K562 (cell line): ENCODE measurements around the gene THAP2. TPM values are rescaled to one million over a fixed set of nuclear protein-coding genes. Genes with fewer than 3 reads are reported as not detected.

Experiments
- ATAC-seq: fragments of 200-7000 bp; cut with Tn5 transposase; 3 replicates; pipeline ENCODE4 v1.9.1; 2020; ENCODE audit warnings: moderate library complexity
- BruUV-seq: library from RNA; stranded (reverse); fragments of 400-500 nt; replicated peaks from 2 replicates; lab custom pipeline; 2021; lab: Mats Ljungman, UMichigan
- CTCF ChIA-PET: fragments of 300-600 bp; formaldehyde crosslinking; extraction: SDS; loops from one replicate; lab custom pipeline; 2021; ENCODE audit warnings: low intra/inter-chr PET ratio; lab: Yijun Ruan, JAX
- POLR2A ChIA-PET: fragments of 300-600, 350-650 bp; sonication (Branson Sonifier 250); formaldehyde crosslinking; extraction: SDS; loops from one replicate; lab custom pipeline; 2021; ENCODE audit warnings: antibody characterized with exemption, inconsistent platforms; lab: Yijun Ruan, JAX
- DNase-seq, 4 experiments: peaks; one replicate each; pipeline versions ENCODE4 v3.0.0 to v3.0.0-alpha.2; 2011 to 2018; ENCODE audit warnings: low spot score in 3 of 4, mixed read lengths in 3 of 4; ENCODE audit errors: extremely low read depth in 1 of 4
- FAIRE-seq: peaks from 2 replicates; lab custom pipeline; 2011; peaks lifted over from hg19 to GRCh38; lab: Jason Lieb, UNC
- H2AFZ ChIP-seq: 2 replicates; pipeline ENCODE4 v1.6.0; 2011; ENCODE audit warnings: low read depth, low read length, control low read depth, inconsistent platforms
- H3K27ac ChIP-seq: fragments of 200-600 bp; 3 replicates; pipeline ENCODE4 v1.8.0; 2011; ENCODE audit warnings: low read depth, mild to moderate bottlenecking, control low read depth, inconsistent platforms, low read length, moderate library complexity, mixed read lengths; ENCODE audit errors: extremely low read depth
- H3K27me3 ChIP-seq, 2 experiments: fragments of 300-600 bp in 1 of 2; 2 replicates in 1 of 2; 3 replicates in 1 of 2; pipeline versions ENCODE4 v1.6.0 to v1.8.0; 2011; ENCODE audit warnings: inconsistent platforms in 2 of 2, low read length in 2 of 2, mild to moderate bottlenecking in 1 of 2, mixed read lengths in 1 of 2, moderate library complexity in 1 of 2; ENCODE audit not compliant: control insufficient read depth in 2 of 2, insufficient read depth in 2 of 2
- H3K36me3 ChIP-seq: fragments of 300-600 bp; 3 replicates; pipeline ENCODE4 v1.8.0; 2011; ENCODE audit warnings: mild to moderate bottlenecking, low read length, inconsistent platforms; ENCODE audit not compliant: control insufficient read depth, insufficient read depth
- H3K4me1 ChIP-seq, 2 experiments: fragments of 200-600 bp in 1 of 2; replicated peaks in 1 of 2; 2 replicates in 1 of 2; 3 replicates in 1 of 2; pipeline versions ENCODE4 v1.5.1 to v1.8.0; 2011; ENCODE audit warnings: inconsistent platforms in 2 of 2, low read length in 2 of 2, mild to moderate bottlenecking in 1 of 2, mixed read lengths in 1 of 2, moderate library complexity in 1 of 2; ENCODE audit not compliant: control insufficient read depth in 2 of 2, insufficient read depth in 2 of 2
- H3K4me2 ChIP-seq: 2 replicates; pipeline ENCODE4 v1.6.1; 2011; ENCODE audit warnings: low read length, control low read depth, inconsistent platforms, mixed read lengths; ENCODE audit not compliant: insufficient read depth
- H3K4me3 ChIP-seq: fragments of 200-600 bp; sonication (generic), shearing (Covaris generic); 2 replicates; pipeline ENCODE4 v1.5.1; 2016; ENCODE audit warnings: control low read depth, inconsistent platforms
- H3K79me2 ChIP-seq: fragments of 200-600 bp; 3 replicates; pipeline ENCODE4 v1.8.0; 2011; ENCODE audit warnings: low read length, inconsistent platforms; ENCODE audit not compliant: control insufficient read depth, insufficient read depth
- H3K9ac ChIP-seq, 2 experiments: 2 replicates each; pipeline versions ENCODE4 v1.6.0 to v1.6.1; 2011; ENCODE audit warnings: low read depth in 2 of 2, low read length in 2 of 2, control low read depth in 1 of 2, inconsistent platforms in 1 of 2, mild to moderate bottlenecking in 1 of 2, mixed read lengths in 1 of 2; ENCODE audit not compliant: insufficient read depth in 1 of 2
- H3K9me1 ChIP-seq: one replicate; pipeline ENCODE4 v1.6.0; 2011; ENCODE audit warnings: inconsistent platforms, mild to moderate bottlenecking, low read length, moderate library complexity; ENCODE audit not compliant: control insufficient read depth, insufficient read depth
- H3K9me3 ChIP-seq: replicated peaks from 2 replicates; pipeline ENCODE4 v1.5.1; 2011; ENCODE audit warnings: low read depth, low read length, inconsistent platforms; ENCODE audit not compliant: control insufficient read depth, insufficient read depth
- H4K20me1 ChIP-seq: replicated peaks from 2 replicates; pipeline ENCODE4 v1.6.1; 2011; ENCODE audit warnings: low read length, inconsistent platforms, mixed read lengths; ENCODE audit not compliant: control insufficient read depth, insufficient read depth
- ATF6 ChIP-seq: sonication (generic); formaldehyde crosslinking; IDR thresholded peaks from 2 replicates; pipeline ENCODE4 v1.4.0; 2020; ENCODE audit warnings: mild to moderate bottlenecking, missing genetic modification reagents
- C11orf30 ChIP-seq: fragments of 450-650 bp; IDR thresholded peaks from 2 replicates; pipeline ENCODE4 v1.6.1; 2016; ENCODE audit warnings: low read depth, mild to moderate bottlenecking
- DNMT1 ChIP-seq: fragments of 450-650 bp; IDR thresholded peaks from 2 replicates; pipeline ENCODE4 v1.6.1; 2016; ENCODE audit warnings: antibody characterized with exemption, mild to moderate bottlenecking
- FOS ChIP-seq: IDR thresholded peaks from 3 replicates; pipeline ENCODE4 v1.6.1; 2011; ENCODE audit not compliant: insufficient read length; ENCODE audit errors: extremely low read depth
- POLR2B ChIP-seq: fragments of 450-650 bp; IDR thresholded peaks from 2 replicates; pipeline ENCODE4 v1.6.1; 2018; ENCODE audit warnings: low read depth; ENCODE audit not compliant: partially characterized antibody
- RNF2 ChIP-seq: sonication (generic); IDR thresholded peaks from 2 replicates; pipeline ENCODE4 v1.6.1; 2016
- SMAD4 ChIP-seq: fragments of 250-450 bp; sonication (Bioruptor Pico); conservative IDR thresholded peaks from 2 replicates; pipeline ENCODE4 v1.8.0; 2021; ENCODE audit warnings: inconsistent platforms, mild to moderate bottlenecking, moderate library complexity
- SRF ChIP-seq, 2 experiments: fragments of 250-450, 450-650 bp in 1 of 2; sonication (Bioruptor Pico) in 1 of 2; sonication (generic) in 1 of 2; formaldehyde crosslinking; IDR thresholded peaks; 2 replicates each; pipeline versions ENCODE4 v1.5.0 to v1.5.1; 2020 to 2022; ENCODE audit warnings: mild to moderate bottlenecking in 1 of 2, missing genetic modification reagents in 1 of 2
- USF1 ChIP-seq: sonication (generic); formaldehyde crosslinking; IDR thresholded peaks from 2 replicates; pipeline ENCODE4 v1.9.0; 2022; ENCODE audit warnings: mild to moderate bottlenecking, missing genetic modification reagents
- ZBTB7A ChIP-seq: IDR thresholded peaks from 2 replicates; pipeline ENCODE4 v1.6.1; 2011; ENCODE audit warnings: low read depth, mild to moderate bottlenecking, low read length, moderate library complexity, borderline replicate concordance; ENCODE audit not compliant: control insufficient read depth
- ZFP1 ChIP-seq: fragments of 450-650 bp; formaldehyde crosslinking; IDR thresholded peaks from 2 replicates; pipeline ENCODE4 v1.4.0; 2020; ENCODE audit warnings: mild to moderate bottlenecking, mixed read lengths
- ZNF140 ChIP-seq: fragments of 250-450 bp; sonication (Bioruptor Pico); IDR thresholded peaks from 2 replicates; pipeline ENCODE4 v1.8.0; 2021; ENCODE audit warnings: moderate library complexity, mild to moderate bottlenecking, inconsistent platforms
- ZNF324 ChIP-seq: fragments of 250-450 bp; sonication (Bioruptor Pico); IDR thresholded peaks from 2 replicates; pipeline ENCODE4 v1.4.0; 2020; ENCODE audit warnings: mild to moderate bottlenecking
- ZNF398 ChIP-seq: fragments of 250-450 bp; sonication (Bioruptor Pico); IDR thresholded peaks from 2 replicates; pipeline ENCODE4 v1.8.0; 2021; ENCODE audit warnings: moderate library complexity, mild to moderate bottlenecking, inconsistent platforms
- ZNF561 ChIP-seq: fragments of 450-650 bp; formaldehyde crosslinking; conservative IDR thresholded peaks from 2 replicates; pipeline ENCODE4 v1.4.0; 2020; ENCODE audit warnings: mild to moderate bottlenecking, moderate library complexity
- ZNF695 ChIP-seq: fragments of 450-650 bp; formaldehyde crosslinking; IDR thresholded peaks from 2 replicates; pipeline ENCODE4 v1.4.0; 2020; ENCODE audit warnings: mild to moderate bottlenecking, moderate library complexity
- ZZZ3 ChIP-seq: fragments of 450-650 bp; IDR thresholded peaks from 2 replicates; pipeline ENCODE4 v1.6.1; 2016; ENCODE audit warnings: antibody characterized with exemption, mild to moderate bottlenecking, moderate library complexity
- WGBS: fragments of 100-300 bp; shearing (Covaris generic); methylation state at CpG from one replicate; pipeline ENCODE4 v1.1.6; 2016; ENCODE audit warnings: low coverage, mixed read lengths; ENCODE audit not compliant: insufficient coverage; ENCODE audit errors: missing lambda C conversion rate; 5-methylcytosine and 5-hydroxymethylcytosine counted together
- in situ Hi-C: fragments of 300-500 bp; cut with MboI; formaldehyde crosslinking; loops from 4 replicates; pipeline ENCODE4 v1.15.0; 2018; ENCODE audit warnings: inconsistent platforms, mixed read lengths
- intact Hi-C: fragments of 100-400 bp; cut with micrococcal nuclease; formaldehyde crosslinking; loops from 2 replicates; pipeline ENCODE4 v1.14.2; 2022
- polyA plus RNA-seq, 8 experiments: library from polyadenylated mRNA; depleted of rRNA in 4 of 8; stranded (reverse) in 5 of 8; unstranded in 3 of 8; fragments of >200 nt; fragmentation: Nextera tagmentation in 2 of 8; fragmentation: Illumina TruSeq in 1 of 8; extraction: Ambion mirVana in 2 of 8; extraction: Trizol in 1 of 8; gene quantifications; 2 replicates each; pipeline versions ENCODE4 v1.2.1 to v1.2.3, GENCODE V29; 2011 to 2014; ENCODE audit warnings: inconsistent platforms in 1 of 8, missing spikeins in 1 of 8
- total RNA-seq, 7 experiments: library from RNA; depleted of rRNA in 6 of 7; stranded (reverse); fragments of >200 nt in 6 of 7; fragmentation: Illumina TruSeq in 2 of 7; extraction: Trizol in 2 of 7; gene quantifications; 2 replicates each; pipeline versions ENCODE4 v1.2.1 to v1.2.3, GENCODE V29; 2011 to 2021; ENCODE audit warnings: low replicate concordance in 1 of 7

The THAP2 gene
- total and polyA plus RNA-seq, 9 of the 15 experiments (the other 6 are each of a cell fraction or from before 2014, with no cell fraction given): 1.8 to 18.9 (median 7.3) TPM

- no peak for TF ChIP-seq POLR2B
- no peak for TF ChIP-seq FOS
- TF ChIP-seq C11orf30: no peak
- TF ChIP-seq ZNF140 (CRISPR knock-in tag): no peak
- no peak for TF ChIP-seq DNMT1
- TF ChIP-seq ATF6 (CRISPR knock-in tag): no peak
- no peak for TF ChIP-seq RNF2
- TF ChIP-seq ZFP1 (CRISPR knock-in tag): no peak
- TF ChIP-seq SMAD4: no peak
- TF ChIP-seq ZZZ3: no peak
- TF ChIP-seq ZNF398 (CRISPR knock-in tag): no peak
- no peak for TF ChIP-seq ZBTB7A
- TF ChIP-seq SRF (CRISPR knock-in tag; IDR thresholded peaks at IDR 0.05): no peak
- TF ChIP-seq ZNF324 (CRISPR knock-in tag): no peak
- TF ChIP-seq USF1 (CRISPR knock-in tag): no peak
- TF ChIP-seq ZNF695 (CRISPR knock-in tag): no peak
- TF ChIP-seq ZNF561 (CRISPR knock-in tag): no peak
- DNase-seq (no peak), ATAC-seq (no peak), FAIRE-seq (no peak)
- in situ Hi-C loops (no loop called here), intact Hi-C loops (no loop called here)
- H3K36me3 ChIP-seq: no peaks in the 10 kb centered on the region
- H3K4me3 ChIP-seq: no peak overlapping the region
- H3K4me2 ChIP-seq: no peak overlapping the region
- no peak overlapping the region for H2AFZ ChIP-seq
- BruUV-seq: no TSS peak
- H3K9me1 ChIP-seq: no peaks in the 10 kb centered on the region
- no peaks in the 10 kb centered on the region for H3K27me3 ChIP-seq
- CTCF ChIA-PET: no interaction called here
- no peaks in the 10 kb centered on the region for H3K79me2 ChIP-seq
- no peaks in the 10 kb centered on the region for H4K20me1 ChIP-seq
- H3K9ac ChIP-seq: no peak overlapping the region
- H3K27ac ChIP-seq: no peak overlapping the region
- no peaks in the 10 kb centered on the region for H3K9me3 ChIP-seq
- WGBS: 77% methylated on average over 5 of the region's 5 CpGs
- H3K4me1 ChIP-seq: peaks cover 0 to 9% of the 10 kb centered on the region in 2 experiments; a peak in 2 of 5 replicates
- POLR2A ChIA-PET: interaction anchor here (0.6 to 1.0 kb wide), 2 partner anchors 14 to 27 kb away, joined by 3 to 4 read pairs; no protein-coding TSS in a partner anchor
These were observed 55.7 kb downstream of the THAP2 start for GRCh38 chr12:71719647-71720370.
